Forelimb muscle (tissue), 1 donor: ENCODE results near the gene SELL. TPM values are rescaled to one million over a fixed set of nuclear protein-coding genes. Genes with fewer than 3 reads are reported as not detected.
"Not testable (repeated sequence)": the region's sequence is repeated elsewhere in the genome, so short reads cannot be mapped to it uniquely, and the experiment has no call there.

Source experiments
- DNase-seq: peaks from one replicate; pipeline ENCODE4 v3.0.0-alpha.2; 2013; ENCODE audit warnings: low read depth
- polyA plus RNA-seq: library from polyadenylated mRNA; unstranded; fragments of 120-200 nt; gene quantifications from one replicate; pipeline ENCODE4 v1.2.1, GENCODE V29; 2013; ENCODE audit not compliant: insufficient read length

Gene SELL
- polyA plus RNA-seq, 1 donor = 1.6 TPM

DNA sequence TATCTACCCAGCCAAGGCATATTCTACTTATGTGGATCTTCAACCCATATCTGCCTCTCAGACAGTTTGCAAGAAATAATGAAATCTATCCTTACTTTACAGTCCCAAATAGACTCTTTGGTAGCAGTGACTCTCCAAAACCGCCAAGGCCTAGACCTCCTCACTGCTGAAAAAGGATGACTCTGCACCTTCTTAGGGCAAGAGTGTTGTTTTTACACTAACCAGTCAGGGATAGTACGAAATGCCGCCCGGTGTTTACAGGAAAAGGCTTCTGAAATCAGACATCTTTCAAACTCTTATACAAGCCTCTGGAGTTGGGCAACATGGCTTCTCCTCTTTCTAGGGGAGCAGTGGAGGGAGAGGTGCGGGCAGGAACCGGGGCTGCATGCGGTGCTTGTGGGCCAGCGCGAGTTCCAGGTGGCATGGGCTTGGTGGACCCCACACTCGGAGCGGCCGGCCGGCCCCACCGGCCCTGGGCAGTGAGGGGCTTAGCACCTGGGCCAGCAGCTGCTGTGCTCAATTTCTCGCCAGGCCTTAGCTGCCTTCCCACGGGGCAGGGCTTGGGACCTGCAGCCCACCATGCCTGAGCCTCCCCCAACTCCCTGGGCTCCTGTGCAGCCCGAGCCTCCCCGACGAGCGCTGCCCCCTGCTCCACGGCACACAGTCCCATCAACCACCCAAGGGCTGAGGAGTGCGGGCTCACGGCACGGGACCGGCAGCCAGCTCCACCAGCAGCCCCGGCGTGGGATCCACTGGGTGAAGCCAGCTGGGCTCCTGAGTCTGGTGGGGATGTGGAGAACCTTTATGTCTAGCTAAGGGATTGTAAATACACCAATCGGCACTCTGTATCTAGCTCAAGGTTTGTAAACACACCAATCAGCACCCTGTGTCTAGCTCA lies 43.5 kb downstream of the SELL start:
- DNase-seq = not testable (repeated sequence)

DNA sequence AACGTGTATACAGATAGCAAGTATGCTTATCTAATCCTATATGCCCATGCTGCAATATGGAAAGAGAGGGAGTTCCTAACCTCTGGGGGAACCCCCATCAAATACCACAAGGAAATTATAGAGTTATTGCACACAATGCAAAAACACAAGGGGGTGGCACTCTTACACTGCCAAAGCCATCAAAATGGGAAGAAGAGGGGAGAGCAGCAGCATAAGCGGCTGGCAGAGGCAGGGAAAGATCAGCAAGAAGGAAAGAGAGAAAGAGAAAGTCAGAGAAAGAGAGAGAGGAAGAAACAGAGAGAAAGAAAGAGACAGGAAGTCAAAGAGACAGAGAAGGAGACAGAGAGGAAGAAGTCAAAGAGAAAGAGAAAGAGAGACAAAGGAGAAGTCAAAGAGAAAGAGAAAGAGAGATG lies 44.2 kb downstream of the SELL start:
- DNase-seq = not testable (repeated sequence)

DNA sequence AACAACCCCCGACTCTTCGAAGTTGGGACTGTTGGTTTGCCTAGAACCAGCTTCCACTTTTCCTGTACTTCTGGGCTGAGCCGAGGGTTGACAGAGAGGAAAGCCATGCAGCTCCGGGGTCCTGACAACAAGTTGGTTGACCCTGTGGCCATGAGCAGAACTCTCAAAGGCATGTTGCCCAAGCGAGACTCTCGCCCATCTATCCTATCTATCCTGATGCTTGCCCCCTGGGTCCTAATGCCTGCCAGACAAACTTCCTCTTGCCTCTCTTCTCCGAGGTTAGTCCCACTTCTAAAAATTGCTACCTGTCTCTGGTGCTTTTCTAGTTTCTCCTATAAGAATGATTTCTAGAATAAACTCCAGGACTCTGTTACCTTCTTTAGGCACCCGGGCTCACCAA lies 48.7 kb downstream of the SELL start:
- DNase-seq = not testable (repeated sequence)

DNA sequence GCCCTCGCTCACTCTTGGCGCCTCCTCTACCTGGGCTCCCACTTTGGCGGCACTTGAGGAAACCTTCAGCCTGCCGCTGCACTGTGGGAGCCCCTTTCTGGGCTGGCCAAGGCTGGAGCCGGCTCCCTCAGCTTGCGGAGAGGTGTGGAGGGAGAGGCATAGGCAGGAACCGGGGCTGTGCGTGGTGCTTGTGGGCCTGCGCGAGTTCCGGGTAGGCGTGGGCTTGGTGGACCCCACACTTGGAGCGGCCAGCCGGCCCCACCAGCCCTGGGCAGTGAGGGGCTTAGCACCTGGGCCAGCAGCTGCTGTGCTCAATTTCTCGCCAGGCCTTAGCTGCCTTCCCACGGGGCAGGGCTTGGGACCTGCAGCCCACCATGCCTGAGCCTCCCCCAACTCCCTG lies 50.4 kb downstream of the SELL start:
- DNase-seq = not testable (repeated sequence)

DNA sequence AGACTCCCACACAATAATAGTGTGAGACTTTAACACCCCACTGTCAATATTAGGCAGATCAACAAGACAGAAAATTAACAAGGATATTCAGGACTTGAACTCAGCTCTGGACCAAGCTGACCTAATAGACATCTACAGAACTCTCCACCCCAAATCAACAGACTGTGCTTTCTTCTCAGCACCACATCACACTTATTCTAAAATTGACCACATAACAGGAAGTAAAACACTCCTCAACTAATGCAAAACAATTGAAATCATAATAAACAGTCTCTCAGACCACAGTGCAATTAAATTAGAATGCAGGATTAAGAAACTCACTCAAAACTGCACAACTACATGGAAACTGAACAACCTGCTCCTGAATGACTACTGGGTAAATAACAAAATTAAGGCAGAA lies 52.6 kb downstream of the SELL start:
- DNase-seq = not testable (repeated sequence)

DNA sequence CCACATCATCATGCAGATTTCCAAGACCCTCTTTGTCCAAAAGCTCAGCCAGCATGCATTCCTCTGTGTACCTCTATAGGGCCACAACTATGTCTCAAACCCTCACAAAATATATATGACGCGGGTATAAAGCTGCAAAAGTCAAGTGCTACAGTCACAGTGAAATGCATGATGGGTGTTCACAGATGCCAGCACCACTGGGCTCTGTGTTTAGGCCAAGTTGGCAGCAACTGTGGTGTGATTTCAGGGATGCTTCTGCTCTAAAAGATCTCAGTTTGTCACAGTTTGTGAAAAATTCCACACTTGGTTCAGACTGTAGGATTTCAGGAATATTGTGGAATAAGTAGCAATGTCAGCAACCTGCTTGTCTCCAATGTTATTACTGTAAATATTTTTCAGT lies 57.5 kb downstream of the SELL start:
- DNase-seq = no peak

DNA sequence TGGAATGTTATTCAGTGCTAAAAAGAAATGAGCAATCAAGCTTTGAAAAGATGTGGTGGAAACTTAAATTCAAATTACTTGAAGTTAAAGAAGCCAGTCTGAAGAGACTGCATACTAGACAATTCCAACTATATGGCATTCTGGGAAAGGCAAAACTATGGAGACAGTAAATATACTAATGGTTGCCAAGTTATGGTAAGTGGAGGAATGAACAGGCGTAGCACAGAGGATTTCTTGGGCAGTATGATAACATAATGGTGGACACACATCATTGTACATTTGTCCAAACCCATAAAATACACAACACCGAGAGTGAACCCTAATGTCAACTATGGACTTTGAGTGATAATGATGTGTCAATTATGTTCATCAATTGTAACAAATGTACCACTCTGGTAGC lies 60.4 kb downstream of the SELL start:
- no peak for DNase-seq

DNA sequence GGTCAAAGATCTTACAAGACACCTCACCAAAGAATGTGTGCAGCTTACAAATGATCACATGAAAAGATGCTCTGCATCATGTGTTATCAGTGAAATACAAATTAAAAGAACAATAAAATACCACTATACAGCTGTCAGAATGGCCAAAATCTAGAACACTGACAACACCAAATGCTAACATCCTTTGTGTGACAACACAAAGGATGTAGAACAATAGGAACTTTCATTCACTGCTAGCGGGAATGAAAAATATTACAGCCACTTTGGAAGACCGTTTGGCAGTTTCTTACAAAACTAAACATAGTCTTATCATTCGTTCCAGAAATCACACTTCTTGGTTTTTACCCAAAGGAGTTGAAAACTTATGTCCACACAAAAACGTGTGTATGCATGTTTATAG lies 60.9 kb downstream of the SELL start:
- DNase-seq = no peak

DNA sequence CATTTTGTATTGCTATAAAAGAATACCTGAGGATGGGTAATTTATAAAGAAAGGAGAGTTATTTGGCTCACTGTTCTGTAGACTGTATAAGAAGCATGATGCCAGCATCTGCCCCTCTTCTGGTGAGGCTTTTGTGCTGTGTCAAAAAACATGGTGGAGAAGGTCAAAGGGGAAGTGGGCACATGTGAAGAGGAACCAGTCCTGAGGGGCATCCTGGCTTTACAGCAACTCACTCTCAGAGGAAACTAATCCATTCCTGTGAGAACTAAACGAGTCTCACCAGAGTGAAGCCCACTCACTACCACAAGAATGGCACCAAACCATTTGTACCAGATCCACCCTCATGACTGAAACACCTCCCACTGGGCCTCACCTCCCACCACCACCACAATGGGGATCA lies 62.7 kb downstream of the SELL start:
- no peak for DNase-seq

DNA sequence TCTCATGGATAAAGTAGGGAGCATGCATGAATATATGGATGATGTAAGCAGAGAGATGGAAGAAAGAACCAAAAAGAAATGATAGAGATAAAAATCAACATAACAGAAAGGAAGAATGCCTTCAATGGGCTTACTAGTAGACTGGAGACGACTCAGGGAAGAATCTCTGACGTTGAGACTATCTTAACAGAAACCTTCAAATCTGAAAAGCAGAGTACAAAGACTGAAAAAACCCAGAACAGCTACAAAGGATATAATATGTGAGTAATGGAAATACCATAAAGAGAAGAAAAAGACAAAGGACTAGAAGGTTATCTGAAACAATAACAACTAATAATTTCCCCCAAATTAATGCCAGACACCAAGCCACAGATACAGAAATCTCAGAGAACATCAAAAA lies 63.2 kb downstream of the SELL start:
- DNase-seq = no peak

DNA sequence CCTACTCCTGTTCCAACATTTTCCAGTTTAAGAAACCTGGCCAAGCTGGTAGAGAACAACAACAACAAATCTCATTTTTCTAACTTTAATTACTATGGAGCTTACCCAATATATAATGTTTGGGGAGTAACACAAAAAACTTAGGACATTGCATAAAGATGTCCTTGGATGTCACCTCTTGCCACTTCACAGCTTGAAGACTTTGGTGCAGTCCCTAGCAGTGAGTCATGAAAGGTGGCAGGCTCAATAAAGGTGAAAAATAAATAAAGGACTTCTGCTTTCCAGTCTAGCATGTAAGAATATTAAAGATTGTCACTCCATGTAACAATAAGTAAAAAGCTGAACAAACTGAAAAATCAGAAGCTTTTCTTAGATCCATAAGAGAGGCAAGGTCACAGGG lies 63.9 kb downstream of the SELL start:
- no peak for DNase-seq

DNA sequence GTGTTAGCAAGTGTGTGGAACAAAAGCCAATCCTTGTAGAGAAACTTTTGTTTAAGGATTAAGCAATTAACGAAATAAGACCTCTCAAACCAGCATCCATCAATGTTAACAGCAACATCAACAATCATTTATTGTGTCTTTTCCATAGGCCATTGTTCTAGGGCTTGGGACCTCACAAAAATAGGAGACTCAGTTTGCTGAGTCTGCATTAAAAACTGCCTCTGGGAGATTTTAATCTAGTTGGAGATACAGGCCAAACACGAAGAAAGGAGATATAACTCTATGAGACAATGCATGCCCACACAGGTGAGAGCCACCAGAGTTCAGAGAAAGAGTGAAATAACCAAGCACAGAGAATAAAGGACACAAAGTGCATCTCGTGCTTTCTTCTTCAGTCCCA lies 67.1 kb downstream of the SELL start:
- DNase-seq = no peak

Other genes starting within 250 kb of the SELL start
- 7.4 TPM for gene SLC19A2, start 225.7 kb downstream of the SELL start, polyA plus RNA-seq
- 0.11 TPM for gene F5, start 125.1 kb downstream of the SELL start, polyA plus RNA-seq
- gene SELP, start 81.5 kb downstream of the SELL start, polyA plus RNA-seq = 1.2 TPM
- gene SELE, start 22.5 kb upstream of the SELL start, polyA plus RNA-seq = 1.1 TPM
- 7.0 TPM for gene METTL18, start 83.3 kb upstream of the SELL start, polyA plus RNA-seq
- 9.2 TPM for gene SCYL3, start 182.3 kb upstream of the SELL start, polyA plus RNA-seq